HepG2 (cell line): ENCODE data around the gene EIF4A3. TPM values are rescaled to one million over a fixed set of nuclear protein-coding genes. Genes with fewer than 3 reads are reported as not detected.

Source experiments
- ATAC-seq: fragments of 200-7000 bp; cut with Tn5 transposase; 3 replicates; pipeline ENCODE4 v1.9.1; 2020; ENCODE audit warnings: mild to moderate bottlenecking, moderate library complexity
- BruUV-seq: library from RNA; stranded (reverse); fragments of 400-500 nt; replicated peaks from 2 replicates; lab custom pipeline; 2021; lab: Mats Ljungman, UMichigan
- CTCF ChIA-PET: fragments of 300-600 bp; formaldehyde crosslinking; extraction: SDS; loops from one replicate; lab custom pipeline; 2021; ENCODE audit warnings: low total read pairs, inconsistent platforms, low intra/inter-chr PET ratio; lab: Yijun Ruan, JAX
- POLR2A ChIA-PET: fragments of 350-600 bp; sonication (Branson Sonifier 250); formaldehyde crosslinking; loops from one replicate; lab custom pipeline; 2020; ENCODE audit warnings: antibody characterized with exemption, inconsistent platforms; lab: Yijun Ruan, JAX
- DNase-seq: peaks from one replicate; pipeline ENCODE4 v3.0.0-alpha.2; 2015; ENCODE audit warnings: low spot score
- FAIRE-seq: peaks from 3 replicates; lab custom pipeline; 2011; peaks lifted over from hg19 to GRCh38; lab: Jason Lieb, UNC
- H2AFZ ChIP-seq: one replicate; pipeline ENCODE4 v1.6.1; 2011; ENCODE audit warnings: low read length, inconsistent platforms
- H3K27ac ChIP-seq: fragments of 300-600 bp; 3 replicates; pipeline ENCODE4 v1.8.0; 2011; ENCODE audit warnings: mixed run types, mild to moderate bottlenecking, mixed read lengths, low read length, inconsistent platforms; ENCODE audit not compliant: insufficient read depth; ENCODE audit errors: extremely low read length
- H3K27me3 ChIP-seq, 2 experiments: fragments of 200-600 bp in 1 of 2; 2 replicates in 1 of 2; 3 replicates in 1 of 2; pipeline versions ENCODE4 v1.6.0 to v1.8.0; 2011; ENCODE audit warnings: low read length in 2 of 2, mild to moderate bottlenecking in 2 of 2, moderate library complexity in 2 of 2, inconsistent platforms in 1 of 2; ENCODE audit not compliant: insufficient read depth in 2 of 2, control insufficient read depth in 1 of 2
- H3K36me3 ChIP-seq, 2 experiments: fragments of 200-600 bp in 1 of 2; replicated peaks in 1 of 2; 2 replicates in 1 of 2; 3 replicates in 1 of 2; pipeline versions ENCODE4 v1.5.1 to v1.8.0; 2011; ENCODE audit warnings: low read length in 2 of 2, inconsistent platforms in 1 of 2; ENCODE audit not compliant: insufficient read depth in 2 of 2, control insufficient read depth in 1 of 2
- H3K4me1 ChIP-seq: 2 replicates; pipeline ENCODE4 v1.5.1; 2012; ENCODE audit warnings: low read length, inconsistent platforms; ENCODE audit not compliant: insufficient read depth
- H3K4me2 ChIP-seq: 2 replicates; pipeline ENCODE4 v1.6.0; 2011; ENCODE audit warnings: low read depth, low read length, inconsistent platforms
- H3K4me3 ChIP-seq, 3 experiments: fragments of 200-600 bp in 1 of 3; sonication (generic), shearing (Covaris generic) in 1 of 3; replicated peaks in 1 of 3; 2 replicates each; pipeline ENCODE4 v1.5.1; 2011 to 2016; ENCODE audit warnings: low read length in 3 of 3, inconsistent platforms in 2 of 3, low read depth in 2 of 3, mild to moderate bottlenecking in 2 of 3, control low read depth in 1 of 3, mixed read lengths in 1 of 3; ENCODE audit not compliant: insufficient read depth in 1 of 3
- H3K79me2 ChIP-seq: one replicate; pipeline ENCODE4 v1.6.1; 2011; ENCODE audit warnings: low read length, inconsistent platforms; ENCODE audit not compliant: insufficient read depth
- H3K9ac ChIP-seq: 2 replicates; pipeline ENCODE4 v1.6.0; 2011; ENCODE audit warnings: mild to moderate bottlenecking, low read depth, low read length, inconsistent platforms; ENCODE audit not compliant: insufficient read depth
- H3K9me3 ChIP-seq: 2 replicates; pipeline ENCODE4 v1.5.1; 2012; ENCODE audit warnings: mild to moderate bottlenecking, low read length
- H4K20me1 ChIP-seq: 2 replicates; pipeline ENCODE4 v1.6.0; 2011; ENCODE audit warnings: inconsistent platforms, mild to moderate bottlenecking, low read length, moderate library complexity; ENCODE audit not compliant: insufficient read depth
- MIER3 ChIP-seq: IDR thresholded peaks from 2 replicates; pipeline ENCODE4 v1.6.1; 2016; ENCODE audit warnings: missing compliant biosample characterization, borderline replicate concordance
- STAT6 ChIP-seq: sonication (generic); formaldehyde crosslinking; IDR thresholded peaks from 2 replicates; pipeline ENCODE4 v1.4.0; 2020; ENCODE audit warnings: missing genetic modification reagents, mild to moderate bottlenecking, borderline replicate concordance
- THYN1 ChIP-seq: sonication (generic); formaldehyde crosslinking; IDR thresholded peaks from 2 replicates; pipeline ENCODE4 v1.8.1; 2023; ENCODE audit warnings: low read depth, mild to moderate bottlenecking, moderate library complexity, missing genetic modification reagents, borderline replicate concordance
- ZGPAT ChIP-seq: IDR thresholded peaks from 2 replicates; pipeline ENCODE4 v1.6.1; 2016; ENCODE audit warnings: mild to moderate bottlenecking
- ZNF282 ChIP-seq: fragments of 450-650 bp; IDR thresholded peaks from 2 replicates; pipeline ENCODE4 v1.6.1; 2018; ENCODE audit not compliant: partially characterized antibody
- ZNF564 ChIP-seq: sonication (generic); formaldehyde crosslinking; IDR thresholded peaks from 2 replicates; pipeline ENCODE4 v1.8.1; 2023; ENCODE audit warnings: mild to moderate bottlenecking, missing genetic modification reagents
- ZSCAN21 ChIP-seq: sonication (generic); formaldehyde crosslinking; IDR thresholded peaks from 2 replicates; pipeline ENCODE4 v1.8.0; 2022; ENCODE audit warnings: mild to moderate bottlenecking, missing genetic modification reagents, moderate library complexity, borderline replicate concordance
- WGBS: methylation state at CpG from one replicate; pipeline ENCODE4 v1.1.6; 2017; ENCODE audit warnings: low lambda C conversion rate; 5-methylcytosine and 5-hydroxymethylcytosine counted together
- in situ Hi-C: cut with HindIII; loops from 2 replicates; pipeline ENCODE4 v1.10.0; 2017; ENCODE audit warnings: low pct_unique_long_range_greater_than_20kb; ENCODE audit not compliant: extremely low pct_ligation_motif_present
- intact Hi-C: fragments of 100-400 bp; cut with micrococcal nuclease; formaldehyde crosslinking; loops from one replicate; pipeline ENCODE4 v1.10.0; 2022; ENCODE audit not compliant: unreplicated experiment
- polyA plus RNA-seq, 8 experiments: library from polyadenylated mRNA; depleted of rRNA in 3 of 8; stranded (reverse) in 7 of 8; unstranded in 1 of 8; fragments of >200 nt; fragmentation: Illumina TruSeq in 4 of 8; extraction: Trizol in 4 of 8; gene quantifications; 2 replicates each; pipeline versions ENCODE4 v1.2.1 to v1.2.3, GENCODE V29; 2011 to 2016; ENCODE audit warnings: low read depth in 4 of 8, missing spikeins in 1 of 8, mixed read lengths in 1 of 8; ENCODE audit not compliant: insufficient read depth in 1 of 8
- total RNA-seq, 5 experiments: library from RNA; depleted of rRNA; stranded (reverse); fragments of >200 nt; fragmentation: Illumina TruSeq; extraction: Trizol; gene quantifications; 2 replicates each; pipeline ENCODE4 v1.2.3, GENCODE V29; 2016; ENCODE audit warnings: low read depth in 1 of 5

Gene EIF4A3
- total and polyA plus RNA-seq, 2 of the 13 experiments (the other 11 are each of a cell fraction or from before 2014, with no cell fraction given), result 145 to 187 TPM

GRCh38 chr17:80182845-80183223 is 35.9 kb upstream of the EIF4A3 start:
- no peak for FAIRE-seq
- ChIA-PET POLR2A (no interaction called here), CTCF (no interaction called here)
- H3K9me3 ChIP-seq, result no peaks in the 10 kb centered on the region
- no peaks in the 10 kb centered on the region for H3K79me2 ChIP-seq
- 58% methylated on average over 8 of the region's 12 CpGs for WGBS
- no peak overlapping the region for H3K4me2 ChIP-seq
- peaks cover 18% of the 10 kb centered on the region for H3K4me1 ChIP-seq
- no peak overlapping the region for H3K27ac ChIP-seq
- TF ChIP-seq THYN1 (CRISPR knock-in tag) (no peak), MIER3 (CRISPR knock-in tag) (no peak), STAT6 (no peak), ZSCAN21 (CRISPR knock-in tag) (no peak), ZGPAT (CRISPR knock-in tag) (no peak), ZNF282 (no peak), ZNF564 (CRISPR knock-in tag) (no peak)
- peaks cover 16 to 97% of the 10 kb centered on the region in 2 experiments for H3K27me3 ChIP-seq
- no TSS peak for BruUV-seq
- no peak for DNase-seq
- H3K4me3 ChIP-seq, result no peak overlapping the region
- in situ Hi-C loops, result no loop called here
- no peak overlapping the region for H3K9ac ChIP-seq
- H2AFZ ChIP-seq, result no peak overlapping the region
- intact Hi-C loops, result no loop called here
- no peaks in the 10 kb centered on the region for H4K20me1 ChIP-seq
- ATAC-seq, result no peak
- H3K36me3 ChIP-seq, result no peaks in the 10 kb centered on the region
